RKO (cell line): ENCODE results near the gene BOLA2.
A peak's percentile ranks its signal among the peaks of the same experiment; 100 is the strongest.
"Not testable (repeated sequence)": the region's sequence is repeated elsewhere in the genome, so short reads cannot be mapped to it uniquely, and the experiment has no call there.

Source experiments
- DNase-seq: peaks from one replicate; pipeline ENCODE4 v3.0.0-alpha.2; 2016; ENCODE audit warnings: low spot score

BOLA2 gene

GRCh38 chr16:29454269-29454668 lies at the start of gene BOLA2, which contains the start of gene SLX1B:
BOLA2 (minus strand) TSS chr16:29454351; CDS start chr16:29454253, 98 bp downstream.
SLX1B (plus strand) TSS chr16:29454533.
- not testable (repeated sequence) for DNase-seq

- not testable (repeated sequence) for DNase-seq
These were observed 28.1 kb upstream of the BOLA2 start for GRCh38 chr16:29482276-29482675.

GRCh38 chr16:29472065-29472464 lies 17.9 kb upstream of the BOLA2 start:
- not testable (repeated sequence) for DNase-seq

GRCh38 chr16:29469660-29470059 lies 15.5 kb upstream of the BOLA2 start:
- not testable (repeated sequence) for DNase-seq

- not testable (repeated sequence) for DNase-seq
These were observed 13.7 kb upstream of the BOLA2 start for GRCh38 chr16:29467654-29468366.

- DNase-seq, result not testable (repeated sequence)
These were observed 12.8 kb upstream of the BOLA2 start for GRCh38 chr16:29466904-29467303.

- DNase-seq, result not testable (repeated sequence)
These were observed 12.1 kb upstream of the BOLA2 start for GRCh38 chr16:29465985-29466824.

- not testable (repeated sequence) for DNase-seq
These were observed 6.5 kb upstream of the BOLA2 start for GRCh38 chr16:29460647-29461030.

GRCh38 chr16:29459706-29460646 lies 5.8 kb upstream of the BOLA2 start, which contains the start of gene SULT1A4:
SULT1A4 (plus strand) TSS chr16:29459913; CDS start chr16:29461386, 1,473 bp downstream.
- not testable (repeated sequence) for DNase-seq

GRCh38 chr16:29457660-29458059 lies 3.5 kb upstream of the BOLA2 start:
- DNase-seq, result not testable (repeated sequence)

- DNase-seq, result not testable (repeated sequence)
These were observed 677 bp upstream of the BOLA2 start for GRCh38 chr16:29454828-29455227.

GRCh38 chr16:29453754-29454153 lies 397 bp downstream of the BOLA2 start:
- not testable (repeated sequence) for DNase-seq

- DNase-seq, result not testable (repeated sequence)
These were observed 28.8 kb downstream of the BOLA2 start for GRCh38 chr16:29425390-29425789.

- not testable (repeated sequence) for DNase-seq
These were observed 30.6 kb downstream of the BOLA2 start for GRCh38 chr16:29423587-29423986.

- DNase-seq, result peak; percentile 65
These were observed 48.9 kb downstream of the BOLA2 start for GRCh38 chr16:29405249-29405648.
